GM21717 (cell line): ENCODE measurements around the gene SLC16A3.

Experiments used
- ATAC-seq: cut with Tn5 transposase; IDR thresholded peaks from one replicate; pipeline ENCODE4 v1.9.1; 2021; ENCODE audit warnings: mild to moderate bottlenecking, moderate library complexity; ENCODE audit not compliant: unreplicated experiment

SLC16A3 gene

DNA sequence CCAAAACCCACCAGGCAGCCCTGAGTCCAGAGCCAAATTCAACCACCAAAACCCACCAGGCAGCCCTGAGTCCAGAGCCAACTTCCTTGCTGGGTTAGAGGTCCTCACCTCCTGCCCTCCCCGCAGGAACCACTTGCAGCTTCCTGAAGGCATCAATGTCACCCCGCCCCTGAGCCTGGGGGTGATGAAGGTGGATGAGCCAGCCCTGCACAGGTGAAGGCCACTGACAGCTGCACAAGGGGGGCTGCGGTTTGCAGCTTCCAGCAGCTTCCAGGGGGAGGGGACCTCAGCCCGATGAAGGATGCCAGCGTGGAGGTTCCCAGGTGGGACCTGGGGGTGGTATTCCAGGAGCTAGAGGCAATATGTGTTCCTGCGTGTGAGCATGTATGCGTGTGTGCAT lies 52.2 kb downstream of the SLC16A3 start:
- no peak for ATAC-seq

- no peak for ATAC-seq
Measured at GRCh38 chr17:82281502-82282238, 52.8 kb downstream of the SLC16A3 start.

DNA sequence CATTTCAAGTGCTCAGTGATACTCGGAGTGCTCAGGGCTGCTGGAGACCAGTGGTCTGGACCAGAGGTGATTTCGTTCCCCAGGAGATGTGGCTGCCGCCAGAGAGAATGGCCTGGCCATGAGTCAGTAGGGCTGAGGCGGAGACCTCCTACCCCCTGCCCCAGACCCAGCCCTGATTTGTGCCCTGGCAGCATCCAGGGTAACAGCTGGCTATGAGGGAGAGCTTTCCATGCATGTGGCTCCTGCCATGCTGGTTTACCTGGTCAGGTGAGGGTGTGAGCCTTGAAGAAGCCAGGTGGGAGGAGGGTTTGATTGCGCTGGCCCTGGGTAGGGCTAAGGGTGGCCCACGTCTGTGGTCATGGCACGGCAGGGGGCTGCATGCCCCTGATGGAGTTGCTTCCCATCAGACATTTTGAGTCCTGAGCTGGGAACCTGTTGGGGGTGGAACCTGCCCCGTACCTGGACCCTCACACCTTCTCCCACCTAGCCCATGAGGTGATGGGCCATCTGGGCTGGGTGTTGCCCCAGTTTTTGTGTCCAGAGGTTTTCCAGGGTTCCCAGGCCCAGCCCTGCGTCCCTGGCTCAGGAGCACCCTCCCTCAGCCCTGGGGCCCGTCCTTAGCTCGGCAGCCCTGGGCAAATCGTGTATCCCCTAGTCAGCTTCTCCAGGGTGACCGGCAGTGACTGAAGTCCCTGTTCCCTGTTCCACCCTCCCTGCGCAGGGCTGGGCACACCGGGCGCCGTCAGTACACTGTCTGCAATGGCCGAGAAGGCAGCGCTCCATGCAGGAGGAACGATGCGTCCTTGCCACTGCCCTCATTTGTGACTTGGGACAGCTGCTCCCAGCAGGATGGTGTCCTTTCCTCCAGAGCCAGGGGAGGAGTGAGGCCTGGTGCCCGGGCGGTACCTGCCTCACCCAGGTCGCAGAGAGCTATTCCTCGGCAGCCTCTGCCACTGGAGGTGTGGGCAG lies 53.7 kb downstream of the SLC16A3 start:
- no peak for ATAC-seq

GRCh38 chr17:82283208-82283749 lies 54.4 kb downstream of the SLC16A3 start:
- no peak for ATAC-seq

GRCh38 chr17:82285141-82285540 lies 56.3 kb downstream of the SLC16A3 start:
- no peak for ATAC-seq

GRCh38 chr17:82287013-82287867 lies 58.4 kb downstream of the SLC16A3 start:
- ATAC-seq = no peak

DNA sequence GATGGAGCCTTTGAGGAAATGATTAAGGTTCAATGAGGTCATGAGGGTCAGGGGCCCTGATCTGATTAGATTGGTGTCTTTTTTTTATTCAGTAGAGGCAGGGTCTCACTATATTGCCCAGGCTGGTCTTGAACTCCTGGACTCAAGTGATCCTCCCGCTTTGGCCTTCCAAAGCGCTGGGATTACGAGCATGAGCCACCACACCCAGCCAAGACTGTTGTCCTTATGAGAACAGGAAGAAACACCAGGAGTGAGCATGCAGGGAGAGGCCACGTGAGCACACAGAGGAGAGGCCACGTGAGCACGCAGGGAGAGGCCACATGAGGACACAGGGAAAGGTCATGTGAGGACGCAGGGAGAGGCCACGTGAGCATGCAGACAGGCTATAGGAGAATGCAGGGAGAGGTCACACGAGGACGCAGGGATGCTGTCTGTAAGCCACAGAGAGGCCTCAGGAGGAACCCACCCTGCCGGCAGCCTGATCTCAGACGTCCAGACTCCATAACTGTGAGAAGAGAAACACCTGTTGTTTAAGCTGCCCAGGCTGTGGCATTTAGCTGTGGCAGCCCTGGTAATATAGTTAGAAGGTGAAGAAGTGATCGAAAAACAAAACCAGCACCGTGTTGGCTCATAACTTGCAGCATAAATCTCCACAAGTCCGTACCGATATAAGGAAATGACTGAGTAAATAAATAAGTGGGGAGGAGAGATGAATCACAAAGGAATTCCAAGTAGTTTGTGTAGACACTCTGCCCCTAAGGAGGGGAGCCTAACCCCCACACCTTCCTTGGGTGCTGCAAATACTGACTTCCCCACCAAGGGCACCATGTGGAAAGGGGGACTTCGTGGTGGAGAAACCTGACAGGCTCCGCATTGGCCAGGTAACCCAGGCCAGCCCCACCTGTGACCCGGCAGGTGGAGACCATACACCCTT lies 59.3 kb downstream of the SLC16A3 start:
- no peak for ATAC-seq
